A673 (cell line): ENCODE data around the gene UPP1.
A peak's percentile ranks its signal among the peaks of the same experiment; 100 is the strongest.

ENCODE experiments used
- EZH2 ChIP-seq: fragments of 200-600 bp; sonication (generic); IDR thresholded peaks from 2 replicates; pipeline ENCODE4 v1.6.1; 2017; ENCODE audit warnings: borderline replicate concordance, low read depth, mild to moderate bottlenecking, mixed read lengths, antibody characterized with exemption, low read length; ENCODE audit not compliant: poor library complexity, severe bottlenecking
- TF ChIP-seq, protein P1 (sequence below): fragments of 300-800, 200-600 bp; sonication (generic); conservative IDR thresholded peaks from 2 replicates; pipeline ENCODE4 v1.5.1; 2017; ENCODE audit warnings: low read depth, mild to moderate bottlenecking, antibody characterized with exemption, low read length, moderate library complexity, mixed read lengths

DNA sequence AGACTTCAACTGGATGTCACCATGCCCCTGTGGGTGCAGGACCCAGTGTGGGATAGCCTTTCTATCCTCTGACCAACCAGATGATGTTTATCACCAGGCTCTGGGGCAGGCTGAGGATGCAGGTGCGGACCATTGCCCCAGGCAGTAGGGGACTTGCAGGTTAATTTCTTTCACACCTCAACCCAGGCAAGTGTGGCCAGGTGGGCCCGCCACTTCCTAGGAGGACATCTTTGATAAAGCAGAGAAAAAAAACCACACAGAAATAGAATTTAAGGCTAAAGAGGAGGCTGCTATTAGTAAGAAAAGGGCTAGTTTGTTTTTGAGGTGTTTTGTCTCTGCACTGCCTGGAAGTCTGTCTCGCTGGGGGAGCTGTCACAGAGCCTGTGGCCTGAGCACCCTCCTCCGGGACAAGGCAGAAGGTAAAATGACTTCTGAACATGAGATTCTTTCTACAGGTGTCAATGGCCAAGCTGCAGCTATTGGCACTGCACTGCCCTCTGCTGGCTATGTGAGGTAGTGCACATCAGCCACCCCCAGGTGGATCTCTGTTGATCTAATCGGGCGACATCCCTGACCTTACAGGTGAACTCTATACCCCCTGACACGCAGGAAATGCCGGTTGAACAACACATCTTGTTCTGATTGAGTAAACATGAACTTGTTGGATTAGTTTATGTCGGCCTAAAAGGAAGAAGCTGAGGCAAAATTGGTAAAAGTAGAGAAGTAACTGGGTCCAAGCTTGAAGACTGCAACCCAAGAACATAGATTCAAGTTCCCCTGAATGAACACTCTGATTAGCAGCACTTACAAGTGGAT, 21.0 kb downstream of the UPP1 start:
- TF ChIP-seq EZH2 = no peak
- TF ChIP-seq, protein P1, sequence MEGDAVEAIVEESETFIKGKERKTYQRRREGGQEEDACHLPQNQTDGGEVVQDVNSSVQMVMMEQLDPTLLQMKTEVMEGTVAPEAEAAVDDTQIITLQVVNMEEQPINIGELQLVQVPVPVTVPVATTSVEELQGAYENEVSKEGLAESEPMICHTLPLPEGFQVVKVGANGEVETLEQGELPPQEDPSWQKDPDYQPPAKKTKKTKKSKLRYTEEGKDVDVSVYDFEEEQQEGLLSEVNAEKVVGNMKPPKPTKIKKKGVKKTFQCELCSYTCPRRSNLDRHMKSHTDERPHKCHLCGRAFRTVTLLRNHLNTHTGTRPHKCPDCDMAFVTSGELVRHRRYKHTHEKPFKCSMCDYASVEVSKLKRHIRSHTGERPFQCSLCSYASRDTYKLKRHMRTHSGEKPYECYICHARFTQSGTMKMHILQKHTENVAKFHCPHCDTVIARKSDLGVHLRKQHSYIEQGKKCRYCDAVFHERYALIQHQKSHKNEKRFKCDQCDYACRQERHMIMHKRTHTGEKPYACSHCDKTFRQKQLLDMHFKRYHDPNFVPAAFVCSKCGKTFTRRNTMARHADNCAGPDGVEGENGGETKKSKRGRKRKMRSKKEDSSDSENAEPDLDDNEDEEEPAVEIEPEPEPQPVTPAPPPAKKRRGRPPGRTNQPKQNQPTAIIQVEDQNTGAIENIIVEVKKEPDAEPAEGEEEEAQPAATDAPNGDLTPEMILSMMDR = peak; percentile 98
